ENCODE results near the gene LRRC8D.
"Not testable (repeated sequence)": the region's sequence is repeated elsewhere in the genome, so short reads cannot be mapped to it uniquely, and the experiment has no call there.

Gene LRRC8D

DNA sequence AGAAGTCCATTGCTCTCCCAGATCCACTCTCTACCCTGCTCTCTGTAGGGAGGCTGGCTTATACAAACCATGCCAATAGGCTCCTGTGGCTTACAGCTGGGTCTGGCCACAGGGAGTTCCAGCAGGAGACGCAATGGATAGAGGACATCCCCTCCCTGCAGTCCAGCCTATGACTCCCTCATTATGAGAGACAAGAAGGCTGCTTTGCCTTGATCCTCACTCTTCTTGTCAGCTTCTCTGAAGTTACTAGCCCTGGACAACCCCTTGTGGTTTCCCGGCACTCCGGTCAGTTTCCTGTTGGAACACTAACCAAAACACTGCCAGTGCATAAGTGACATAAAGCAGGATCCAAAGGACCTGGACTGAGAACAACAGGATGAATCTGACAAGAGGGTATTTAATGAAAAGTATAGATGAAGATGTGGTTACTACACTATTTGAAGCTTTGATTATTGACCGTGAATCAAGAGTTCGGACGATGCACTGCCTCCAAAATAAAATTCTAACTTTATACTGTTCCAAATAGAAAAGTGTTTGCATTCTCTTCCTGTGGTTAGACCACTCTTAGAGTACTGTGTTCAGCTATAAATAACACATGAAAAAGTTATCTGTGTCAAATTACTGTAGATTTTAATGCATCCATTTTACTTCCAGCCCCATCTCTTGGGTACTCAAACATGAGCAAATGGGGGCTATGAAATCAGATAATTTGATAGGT, 141.4 kb downstream of the LRRC8D start:
- peak; percentile 22 for DNase-seq (ENCODE audit: low spot score)

GRCh38 chr1:89962742-89963075, 141.9 kb downstream of the LRRC8D start:
- DNase-seq (ENCODE audit: low spot score) = no peak

DNA sequence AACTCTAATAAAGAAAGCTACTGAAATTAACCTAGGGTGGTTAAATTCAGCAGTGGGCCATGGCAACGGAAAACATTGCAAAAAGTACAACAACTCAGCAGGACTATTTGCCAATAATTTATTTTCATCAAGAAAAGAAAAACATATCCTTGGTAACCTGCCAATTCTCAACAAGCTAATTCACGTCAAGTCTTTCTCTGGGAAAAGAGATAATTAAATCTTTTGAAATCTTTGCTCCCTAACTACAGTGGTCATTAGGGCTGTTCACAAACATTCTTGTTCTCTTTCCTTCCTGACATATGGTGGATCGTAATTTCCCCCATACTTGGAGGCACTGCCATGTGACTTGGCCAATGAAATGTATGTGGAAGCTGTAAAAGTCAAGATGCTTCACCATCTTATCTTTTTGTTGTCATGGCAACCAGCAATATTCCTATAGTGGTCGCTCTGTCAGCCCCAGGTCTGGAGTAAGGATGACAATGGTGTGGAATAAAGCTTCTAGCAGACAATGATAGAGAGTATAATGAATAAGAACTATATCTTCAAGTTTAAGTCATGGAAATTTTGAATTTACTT, 144.4 kb downstream of the LRRC8D start:
- no peak for DNase-seq (ENCODE audit: low spot score)

- DNase-seq (ENCODE audit: low spot score) = no peak
These were observed 145.8 kb downstream of the LRRC8D start for GRCh38 chr1:89966656-89967055.

DNA sequence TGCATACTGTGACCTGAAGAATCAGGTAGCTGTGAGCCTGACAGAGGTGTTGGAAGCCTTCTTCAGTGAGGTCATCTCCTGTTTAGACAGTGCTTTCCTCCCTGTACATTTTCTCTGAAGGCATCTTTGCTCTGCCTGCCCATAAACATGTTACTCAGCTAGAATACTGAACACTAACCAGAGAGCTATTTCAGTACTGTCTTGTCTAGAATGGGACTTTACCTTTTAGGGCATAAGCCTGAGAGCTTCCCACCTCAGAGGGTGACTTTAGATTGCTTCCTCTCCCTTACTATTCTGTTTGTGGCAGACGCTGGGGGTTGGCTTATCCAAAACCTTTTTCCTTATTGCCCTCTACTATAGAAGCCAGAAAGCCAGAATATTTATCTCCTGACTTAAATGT, 150.8 kb downstream of the LRRC8D start:
- DNase-seq (ENCODE audit: low spot score) = no peak

DNA sequence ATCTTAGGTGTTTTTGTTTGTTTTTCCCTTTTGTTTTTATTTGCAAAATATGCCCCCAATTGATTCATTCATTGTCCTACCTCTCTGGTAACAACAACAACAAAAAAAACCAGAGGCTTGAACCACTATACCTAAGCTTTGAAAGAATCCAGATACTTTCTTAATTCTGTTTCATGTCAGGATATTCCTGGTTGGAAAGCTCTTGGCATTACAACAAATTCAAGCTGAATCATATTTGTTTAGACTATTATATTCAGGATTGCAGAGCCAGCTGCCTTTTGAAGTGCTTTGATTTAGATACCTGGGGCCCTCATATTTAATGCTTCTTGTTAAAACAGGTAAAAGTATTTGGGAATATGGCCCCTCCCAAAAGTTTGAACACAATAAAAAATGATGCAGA, 151.2 kb downstream of the LRRC8D start:
- no peak for DNase-seq (ENCODE audit: low spot score)

GRCh38 chr1:89973471-89974127, 152.8 kb downstream of the LRRC8D start:
- DNase-seq (ENCODE audit: low spot score) = no peak

DNA sequence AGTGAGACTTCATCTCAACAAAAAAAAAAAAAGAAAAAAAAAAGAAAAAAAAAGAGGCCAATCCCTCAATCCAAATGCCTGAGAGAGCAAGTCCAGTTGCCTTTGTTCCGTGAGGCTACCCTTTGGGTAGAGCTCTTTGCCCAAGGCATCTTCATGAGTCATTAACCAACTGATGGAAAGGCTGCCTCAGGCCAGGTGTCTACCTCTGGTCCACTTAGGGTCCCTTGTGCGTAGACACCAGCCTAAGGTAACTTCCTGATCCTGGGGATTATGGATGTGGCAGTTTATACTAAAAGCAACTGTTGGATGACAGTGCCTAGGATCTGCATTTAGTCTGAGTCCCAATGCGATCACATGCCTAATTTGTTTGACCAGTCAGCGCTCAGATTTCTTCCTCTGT, 153.4 kb downstream of the LRRC8D start:
- DNase-seq (ENCODE audit: low spot score) = no peak

DNA sequence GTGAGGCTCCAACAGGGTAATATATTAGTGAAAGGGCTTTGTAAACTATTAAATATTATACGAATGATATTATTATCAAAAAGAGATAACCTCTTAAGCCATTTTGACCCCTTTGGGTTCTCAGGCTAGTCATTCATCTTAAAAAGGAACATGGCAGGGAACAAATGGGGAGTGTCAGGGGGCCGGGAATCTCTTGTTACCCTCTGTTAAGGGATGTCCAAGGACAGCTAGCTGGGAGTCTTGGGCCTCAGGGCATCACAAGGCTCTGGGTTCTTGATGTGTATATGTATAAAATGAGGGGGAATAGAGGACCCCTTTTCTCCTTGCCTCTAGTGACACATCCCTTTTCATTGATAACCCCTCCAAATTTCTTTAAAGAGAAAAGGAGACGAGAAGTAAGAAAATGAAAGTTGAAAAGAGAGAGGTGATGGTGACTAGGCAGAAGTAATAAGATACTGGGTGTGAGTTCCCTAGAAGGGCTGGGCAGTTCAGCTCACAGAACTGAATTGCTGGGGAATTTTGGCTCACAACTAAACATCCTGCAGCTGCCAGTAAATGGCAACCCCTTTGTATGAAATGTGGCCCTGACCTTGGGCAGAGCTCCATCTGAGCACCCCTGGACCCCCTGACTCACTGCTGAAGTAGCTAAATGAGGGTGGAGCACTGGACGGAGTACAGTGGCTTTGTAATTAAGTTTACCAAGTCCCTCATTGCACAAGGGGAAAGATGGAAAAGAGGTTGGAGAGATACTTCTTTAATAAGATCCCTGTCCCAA, 154.1 kb downstream of the LRRC8D start:
- DNase-seq (ENCODE audit: low spot score) = peak; percentile 81

GRCh38 chr1:89975540-89976125, 154.8 kb downstream of the LRRC8D start:
- no peak for DNase-seq (ENCODE audit: low spot score)

- DNase-seq (ENCODE audit: low spot score) = no peak
These were observed 157.9 kb downstream of the LRRC8D start for GRCh38 chr1:89978755-89979154.

DNA sequence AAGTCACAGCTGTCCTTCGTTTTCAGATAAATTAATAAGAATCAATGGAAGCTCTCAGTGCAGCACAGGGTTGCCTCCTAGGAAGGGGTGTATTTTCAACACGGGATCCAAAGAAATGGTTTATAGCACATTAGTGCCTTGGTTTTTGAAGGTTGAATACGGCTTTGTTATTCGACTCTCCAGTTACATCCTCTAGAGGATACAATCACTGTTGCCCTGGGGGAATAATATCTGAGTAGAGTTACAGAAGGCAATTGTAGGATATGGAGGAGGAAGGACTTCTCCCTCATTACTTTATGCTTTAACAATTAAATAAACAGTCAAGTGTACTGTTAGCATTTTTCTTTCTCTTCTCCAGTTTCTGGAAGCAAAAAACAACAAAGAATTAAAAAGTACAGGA, 159.8 kb downstream of the LRRC8D start:
- no peak for DNase-seq (ENCODE audit: low spot score)

GRCh38 chr1:89982846-89983245, 162.0 kb downstream of the LRRC8D start:
- not testable (repeated sequence) for DNase-seq (ENCODE audit: low spot score)

GRCh38 chr1:89984564-89985116, 163.8 kb downstream of the LRRC8D start:
- DNase-seq (ENCODE audit: low spot score) = not testable (repeated sequence)

DNA sequence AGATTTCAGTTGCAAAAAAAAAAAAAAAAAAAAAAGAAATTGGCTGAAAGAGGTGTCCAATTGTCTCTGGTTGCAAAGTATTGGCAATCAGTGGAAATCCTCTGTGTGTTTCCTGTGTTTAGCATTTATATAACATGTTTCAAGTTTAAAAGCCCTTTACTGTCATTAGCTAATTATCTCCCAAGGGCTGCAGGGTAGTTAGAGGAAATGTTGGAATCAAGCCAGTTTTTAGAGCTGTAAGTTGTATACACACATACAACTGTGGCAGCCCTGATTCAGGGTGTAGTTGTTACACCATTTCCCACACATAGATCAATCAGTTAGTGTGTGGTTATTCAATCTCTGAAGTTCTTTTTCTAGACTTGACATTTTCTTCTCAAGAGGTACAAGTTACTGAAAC, 165.2 kb downstream of the LRRC8D start:
- no peak for DNase-seq (ENCODE audit: low spot score)
